ENCODE results near the gene IGFL4. TPM values are rescaled to one million over a fixed set of nuclear protein-coding genes. Genes with fewer than 3 reads are reported as not detected.

The IGFL4 gene
- total and polyA plus RNA-seq, 3 donors from 2014 or later: 0.37 to 0.79 (median 0.56) TPM

- WGBS, 2 donors: 85 to 86% methylated on average over 3 of the region's 3 CpGs
- no peak for DNase-seq
- no peaks in the 10 kb centered on the region for H3K4me1 ChIP-seq
- no peaks in the 10 kb centered on the region for H3K36me3 ChIP-seq (ENCODE audit: low read depth, missing control alignments)
- no peak overlapping the region for H3K27ac ChIP-seq
- H3K27me3 ChIP-seq: no peaks in the 10 kb centered on the region
- intact Hi-C loops (cut with DNase I; ENCODE audit: low total_unique reads): no loop called here
- TF ChIP-seq POLR2A (IDR thresholded peaks at IDR 0.05) (no peak), CTCF (IDR thresholded peaks at IDR 0.05) (no peak)
- H3K4me3 ChIP-seq: no peak overlapping the region
- H3K9me3 ChIP-seq: no peaks in the 10 kb centered on the region
Observed at GRCh38 chr19:46073268-46073922, 32.6 kb upstream of the IGFL4 start.

DNA sequence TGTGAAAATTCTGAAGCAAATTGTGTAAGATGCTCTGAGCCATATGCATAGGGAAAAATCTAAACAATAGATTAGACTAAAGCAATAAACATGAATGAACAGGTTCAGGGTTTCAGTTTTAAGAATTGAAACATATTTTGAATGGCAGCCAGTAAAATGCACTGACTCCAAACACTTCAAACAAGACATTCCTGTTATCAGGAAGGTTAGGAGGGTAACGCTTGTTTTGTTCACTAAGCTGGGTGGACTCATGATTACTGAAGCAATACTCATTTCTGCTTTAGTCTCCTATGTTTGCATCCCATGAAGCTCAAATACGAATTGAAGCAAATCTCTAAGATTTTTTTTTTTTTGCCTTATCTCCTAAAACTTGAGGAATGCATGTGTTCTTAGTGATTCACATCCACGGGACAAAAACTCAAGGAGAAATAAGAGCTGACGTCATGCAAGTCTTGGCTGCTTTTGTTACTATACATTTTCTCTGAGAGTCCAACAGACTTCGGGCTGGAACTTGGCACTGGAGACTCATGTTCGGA lies 29.1 kb upstream of the IGFL4 start:
- WGBS, 2 donors: 32 to 34% methylated on average over 6 of the region's 6 CpGs
- no peaks in the 10 kb centered on the region for H3K36me3 ChIP-seq (ENCODE audit: low read depth, missing control alignments)
- H3K4me1 ChIP-seq: no peaks in the 10 kb centered on the region
- H3K4me3 ChIP-seq: no peak overlapping the region
- no peak overlapping the region for H3K27ac ChIP-seq
- TF ChIP-seq CTCF (IDR thresholded peaks at IDR 0.05) (no peak), POLR2A (IDR thresholded peaks at IDR 0.05) (no peak)
- intact Hi-C loops (cut with DNase I; ENCODE audit: low total_unique reads): no loop called here
- no peaks in the 10 kb centered on the region for H3K9me3 ChIP-seq
- DNase-seq: no peak
- no peaks in the 10 kb centered on the region for H3K27me3 ChIP-seq

DNA sequence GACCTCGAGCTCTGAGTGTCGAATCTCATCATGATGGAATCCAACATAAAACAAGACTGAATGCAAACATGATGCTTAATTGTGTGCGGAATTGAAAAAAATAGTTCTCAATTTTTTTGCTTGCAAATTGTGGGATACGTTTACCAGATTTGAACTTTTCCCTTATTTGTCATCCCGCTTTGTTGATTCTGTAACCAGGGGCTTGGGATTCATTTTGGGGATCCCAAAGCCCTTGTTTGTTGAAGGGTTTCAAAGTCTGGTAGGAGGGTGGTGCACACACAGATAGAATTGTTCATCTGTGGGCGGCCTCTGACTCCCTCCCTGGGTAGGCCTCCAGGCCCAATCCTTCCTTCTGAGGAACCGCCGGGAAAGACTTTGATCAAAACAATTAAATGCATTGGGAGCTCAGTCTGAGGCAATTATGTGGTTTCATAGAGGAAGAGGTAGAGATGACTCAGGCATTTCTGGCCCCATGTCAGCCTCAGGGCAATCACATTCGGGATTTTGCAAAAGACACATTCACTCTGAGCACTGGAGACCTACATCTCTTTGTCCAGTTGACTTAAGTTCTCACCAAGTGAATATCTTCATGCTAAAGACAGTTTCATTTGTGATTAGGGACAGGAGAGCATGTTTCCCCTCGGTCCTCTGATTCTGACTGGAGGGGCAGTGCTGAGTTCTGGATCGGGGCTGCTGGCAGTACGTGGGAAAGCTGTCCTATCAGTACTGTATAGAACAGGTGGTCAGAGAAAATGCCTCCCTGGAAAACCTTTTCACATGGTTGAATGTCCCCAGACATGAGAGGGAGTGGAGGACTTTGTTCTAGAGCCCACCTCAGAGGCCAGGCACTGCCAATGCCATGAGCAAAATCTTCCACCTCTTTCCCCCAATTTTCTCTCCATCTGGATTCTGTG lies 27.8 kb upstream of the IGFL4 start:
- H3K4me3 ChIP-seq: no peak overlapping the region
- no peak for DNase-seq
- H3K27me3 ChIP-seq: no peaks in the 10 kb centered on the region
- no peaks in the 10 kb centered on the region for H3K4me1 ChIP-seq
- TF ChIP-seq CTCF (IDR thresholded peaks at IDR 0.05) (no peak), POLR2A (IDR thresholded peaks at IDR 0.05) (no peak)
- no peak overlapping the region for H3K27ac ChIP-seq
- intact Hi-C loops (cut with DNase I; ENCODE audit: low total_unique reads): no loop called here
- 78 to 80% methylated on average over 12 of the region's 12 CpGs for WGBS, 2 donors
- no peaks in the 10 kb centered on the region for H3K36me3 ChIP-seq (ENCODE audit: low read depth, missing control alignments)
- H3K9me3 ChIP-seq: no peaks in the 10 kb centered on the region

DNA sequence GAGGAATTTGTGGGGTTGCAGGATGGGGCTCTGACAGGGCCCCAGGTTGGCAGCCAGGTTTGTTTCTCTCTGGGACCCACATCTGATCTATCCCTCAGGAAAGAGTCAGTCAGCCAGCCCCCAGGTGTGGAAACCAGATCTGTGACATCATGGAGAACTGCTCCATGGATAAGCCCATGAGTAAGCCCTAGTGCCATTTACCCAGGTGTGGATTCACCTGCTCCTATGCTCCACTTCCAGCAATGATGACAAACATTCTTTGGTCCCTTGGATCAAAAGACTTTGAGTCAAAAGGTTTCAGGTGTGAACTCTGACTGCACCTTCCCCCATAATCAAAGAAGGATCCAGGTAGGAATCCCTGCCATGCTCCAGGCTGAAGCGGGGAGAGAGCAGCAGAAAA lies 26.9 kb upstream of the IGFL4 start:
- no peaks in the 10 kb centered on the region for H3K27me3 ChIP-seq
- no peak overlapping the region for H3K27ac ChIP-seq
- WGBS, 2 donors: 100% methylated on average over 1 of the region's 1 CpG
- DNase-seq: no peak
- intact Hi-C loops (cut with DNase I; ENCODE audit: low total_unique reads): no loop called here
- no peaks in the 10 kb centered on the region for H3K36me3 ChIP-seq (ENCODE audit: low read depth, missing control alignments)
- H3K4me1 ChIP-seq: no peaks in the 10 kb centered on the region
- H3K4me3 ChIP-seq: no peak overlapping the region
- no peaks in the 10 kb centered on the region for H3K9me3 ChIP-seq
- TF ChIP-seq POLR2A (IDR thresholded peaks at IDR 0.05): no peak
- TF ChIP-seq CTCF (IDR thresholded peaks at IDR 0.05): no peak

Measured in testis (tissue), 3 donors.